CD8-positive, alpha-beta memory T cell (primary cell): ENCODE data around the gene SLC38A9. TPM values are rescaled to one million over a fixed set of nuclear protein-coding genes. Genes with fewer than 3 reads are reported as not detected.
A peak's percentile ranks its signal among the peaks of the same experiment; 100 is the strongest.

ENCODE experiments used
- CTCF ChIA-PET: fragments of 350-600 bp; sonication (Branson Sonifier 250); formaldehyde crosslinking; loops from one replicate; lab custom pipeline; 2021; ENCODE audit warnings: antibody characterized with exemption; lab: Charles Lee
- POLR2A ChIA-PET: fragments of 350-600 bp; sonication (Branson Sonifier 250); formaldehyde crosslinking; loops from one replicate; lab custom pipeline; 2021; ENCODE audit warnings: antibody characterized with exemption; lab: Charles Lee
- DNase-seq, 5 donors: peaks; one replicate each; pipeline versions ENCODE4 v3.0.0 to v3.0.0-alpha.2; 2020 to 2022; ENCODE audit warnings: mixed read lengths in 1 of 5
- H3K27ac ChIP-seq: one replicate; pipeline ENCODE4 v1.7.0; 2013; ENCODE audit warnings: low read depth, mild to moderate bottlenecking, low read length, moderate library complexity
- H3K27me3 ChIP-seq: 2 replicates; pipeline ENCODE4 v1.7.0; 2013; ENCODE audit warnings: low read length, mild to moderate bottlenecking; ENCODE audit not compliant: insufficient read depth, poor library complexity, severe bottlenecking
- H3K36me3 ChIP-seq: 2 replicates; pipeline ENCODE4 v1.7.0; 2013; ENCODE audit warnings: mild to moderate bottlenecking, low read length, moderate library complexity; ENCODE audit not compliant: insufficient read depth
- H3K4me1 ChIP-seq: 2 replicates; pipeline ENCODE4 v1.7.0; 2013; ENCODE audit warnings: mild to moderate bottlenecking, low read length, moderate library complexity; ENCODE audit not compliant: insufficient read depth
- H3K4me3 ChIP-seq: 2 replicates; pipeline ENCODE4 v1.7.0; 2013; ENCODE audit warnings: mild to moderate bottlenecking, low read length
- H3K9me3 ChIP-seq: 2 replicates; pipeline ENCODE4 v1.7.0; 2013; ENCODE audit warnings: mild to moderate bottlenecking, low read length
- H3K27ac Mint-ChIP-seq, 8 donors: one replicate each; pipeline ENCODE4 v1.8.0; 2020 to 2021; ENCODE audit warnings: mixed read lengths in 8 of 8, mild to moderate bottlenecking in 6 of 8, inconsistent platforms in 3 of 8, moderate library complexity in 3 of 8
- H3K27me3 Mint-ChIP-seq, 2 donors: one replicate each; pipeline ENCODE4 v1.8.0; 2020 to 2021; ENCODE audit warnings: mixed read lengths in 2 of 2, mild to moderate bottlenecking in 1 of 2, moderate library complexity in 1 of 2
- H3K36me3 Mint-ChIP-seq, 3 donors: one replicate each; pipeline ENCODE4 v1.8.0; 2020 to 2021; ENCODE audit warnings: mixed read lengths in 3 of 3, inconsistent platforms in 1 of 3, mild to moderate bottlenecking in 1 of 3
- H3K4me1 Mint-ChIP-seq, 3 donors: one replicate each; pipeline ENCODE4 v1.8.0; 2020 to 2021; ENCODE audit warnings: mixed read lengths in 3 of 3, inconsistent platforms in 1 of 3, mild to moderate bottlenecking in 1 of 3
- H3K4me3 Mint-ChIP-seq, 7 donors: one replicate each; pipeline ENCODE4 v1.8.0; 2020 to 2021; ENCODE audit warnings: mixed read lengths in 7 of 7, mild to moderate bottlenecking in 6 of 7, moderate library complexity in 4 of 7, inconsistent platforms in 2 of 7
- H3K9me3 Mint-ChIP-seq, 5 donors: one replicate each; pipeline ENCODE4 v1.8.0; 2020 to 2022; ENCODE audit warnings: mixed read lengths in 5 of 5, mild to moderate bottlenecking in 3 of 5, moderate library complexity in 2 of 5, inconsistent platforms in 1 of 5
- polyA plus RNA-seq: library from polyadenylated mRNA; unstranded; fragments of 300-500 nt; fragmentation: Illumina TruSeq; gene quantifications from one replicate; pipeline ENCODE4 v1.2.3, GENCODE V29; 2021
- total RNA-seq, 2 experiments: library from RNA; stranded (reverse); gene quantifications; one replicate each; pipeline ENCODE4 v1.2.3, GENCODE V29; 2021

Gene SLC38A9
- total and polyA plus RNA-seq, 3 experiments from 2014 or later, result 13.6 to 23.4 (median 21.3) TPM

DNA sequence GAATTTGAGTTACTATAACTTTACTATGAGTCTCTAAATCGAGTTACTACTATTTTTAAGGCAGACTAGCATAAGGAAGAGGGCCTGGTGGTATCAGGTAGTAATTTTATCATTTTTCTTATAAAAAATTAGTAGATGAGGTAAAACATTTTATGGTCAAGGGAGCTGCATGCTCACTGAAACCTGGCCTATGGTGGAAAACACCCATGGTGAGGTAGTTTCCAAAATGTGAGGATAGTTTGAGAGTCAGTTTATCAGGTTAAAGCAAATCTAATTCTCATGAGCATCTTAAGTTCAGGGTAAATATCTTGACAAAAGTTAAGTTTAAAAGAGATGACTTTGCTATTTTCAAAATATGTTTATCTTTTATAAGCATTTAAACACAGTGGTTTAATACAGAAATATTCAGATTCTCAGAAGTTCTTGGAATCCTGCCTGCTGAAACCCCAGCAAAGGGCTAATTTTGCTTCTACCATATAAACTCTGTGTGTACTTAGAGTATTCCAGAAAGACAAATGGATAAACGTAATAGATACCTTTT, 35.7 kb upstream of the SLC38A9 start:
- H3K9me3 Mint-ChIP-seq, result peaks cover 0 to 2% (median 0%) of the 10 kb centered on the region in 5 donors
- no peak overlapping the region for H3K27ac ChIP-seq

GRCh38 chr5:55742778-55743177, 30.7 kb upstream of the SLC38A9 start:
- Histone ChIP-seq H3K27me3 (no peaks in the 10 kb centered on the region), H3K4me3 (no peak overlapping the region), H3K36me3 (no peaks in the 10 kb centered on the region), H3K4me1 (no peaks in the 10 kb centered on the region), H3K9me3 (no peaks in the 10 kb centered on the region), H3K27ac (no peak overlapping the region)
- no peak overlapping the region for H3K27ac Mint-ChIP-seq
- peaks cover 0 to 2% (median 0%) of the 10 kb centered on the region in 5 donors for H3K9me3 Mint-ChIP-seq
- no peaks in the 10 kb centered on the region for H3K4me1 Mint-ChIP-seq
- no peak overlapping the region for H3K4me3 Mint-ChIP-seq
- H3K27me3 Mint-ChIP-seq, result peaks cover 9 to 18% of the 10 kb centered on the region in 2 donors
- CTCF ChIA-PET, result no interaction called here
- POLR2A ChIA-PET, result no interaction called here
- no peak for DNase-seq
- H3K36me3 Mint-ChIP-seq, result no peaks in the 10 kb centered on the region

More for the DNA sequence above, 35.7 kb upstream of the SLC38A9 start:
- Mint-ChIP-seq H3K4me3 (no peak overlapping the region), H3K27me3 (peaks cover 4 to 13% of the 10 kb centered on the region in 2 donors), H3K27ac (peak overlapping the region in 1 of 8 donors; percentile 43), H3K36me3 (no peaks in the 10 kb centered on the region), H3K4me1 (no peaks in the 10 kb centered on the region)
- Histone ChIP-seq H3K4me1 (no peaks in the 10 kb centered on the region), H3K9me3 (no peaks in the 10 kb centered on the region), H3K4me3 (no peak overlapping the region), H3K27me3 (no peaks in the 10 kb centered on the region), H3K36me3 (no peaks in the 10 kb centered on the region)
- POLR2A ChIA-PET, result no interaction called here
- no peak for DNase-seq
- CTCF ChIA-PET, result no interaction called here

DNA sequence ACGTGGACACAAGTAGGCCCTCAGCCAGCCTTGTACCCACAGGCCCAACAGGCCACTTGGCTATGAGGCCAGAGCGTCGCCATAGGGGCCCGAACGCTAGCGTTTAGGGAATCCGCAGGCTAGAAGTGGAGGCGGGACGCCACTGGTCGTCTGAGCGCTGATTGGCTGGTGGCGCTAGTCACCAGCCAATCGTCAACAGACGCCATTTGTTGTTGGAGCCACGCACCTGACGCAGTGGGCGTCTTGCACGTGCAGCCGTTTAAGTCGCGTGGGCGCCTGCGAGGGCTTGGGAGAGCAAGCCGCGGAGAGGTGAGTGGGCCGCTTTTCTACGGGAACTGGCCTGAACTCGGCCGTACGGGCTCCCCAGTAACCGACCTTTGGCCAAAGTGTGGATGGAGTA, 25.7 kb upstream of the SLC38A9 start, which contains the start of gene DDX4:
Gene DDX4, plus strand, starts transcription at position 269 of the 400 bp plus-strand sequence. CDS start 903 bp downstream, outside the sequence.
- no peaks in the 10 kb centered on the region for H3K9me3 Mint-ChIP-seq
- H3K27ac Mint-ChIP-seq, result no peak within 1 kb of the TSS
- no peaks in the 10 kb centered on the region for H3K27me3 ChIP-seq
- H3K27ac ChIP-seq, result no peak within 1 kb of the TSS
- CTCF ChIA-PET, result no interaction called here
- H3K27me3 Mint-ChIP-seq, result peaks cover 5 to 6% of the 10 kb centered on the region in 2 donors
- no peak within 1 kb of the TSS for H3K4me3 Mint-ChIP-seq
- DNase-seq, result no peak
- no peaks in the 10 kb centered on the region for H3K4me1 Mint-ChIP-seq
- no peaks in the 10 kb centered on the region for H3K36me3 Mint-ChIP-seq
- H3K4me1 ChIP-seq, result no peaks in the 10 kb centered on the region
- H3K4me3 ChIP-seq, result no peak within 1 kb of the TSS
- no peaks in the 10 kb centered on the region for H3K9me3 ChIP-seq
- no peaks in the 10 kb centered on the region for H3K36me3 ChIP-seq
- POLR2A ChIA-PET, result no interaction called here

- H3K4me1 Mint-ChIP-seq, result no peaks in the 10 kb centered on the region
- Histone ChIP-seq H3K9me3 (no peaks in the 10 kb centered on the region), H3K36me3 (no peaks in the 10 kb centered on the region), H3K27ac (no peak overlapping the region), H3K27me3 (no peaks in the 10 kb centered on the region), H3K4me3 (no peak overlapping the region), H3K4me1 (no peaks in the 10 kb centered on the region)
- ChIA-PET CTCF (no interaction called here), POLR2A (no interaction called here)
- H3K27me3 Mint-ChIP-seq, result peaks cover 0 to 1% of the 10 kb centered on the region in 2 donors
- no peaks in the 10 kb centered on the region for H3K9me3 Mint-ChIP-seq
- H3K27ac Mint-ChIP-seq, result no peak overlapping the region
- DNase-seq, result no peak
- H3K4me3 Mint-ChIP-seq, result no peak overlapping the region
- H3K36me3 Mint-ChIP-seq, result no peaks in the 10 kb centered on the region
Observed at GRCh38 chr5:55734658-55735057, 22.5 kb upstream of the SLC38A9 start.

DNA sequence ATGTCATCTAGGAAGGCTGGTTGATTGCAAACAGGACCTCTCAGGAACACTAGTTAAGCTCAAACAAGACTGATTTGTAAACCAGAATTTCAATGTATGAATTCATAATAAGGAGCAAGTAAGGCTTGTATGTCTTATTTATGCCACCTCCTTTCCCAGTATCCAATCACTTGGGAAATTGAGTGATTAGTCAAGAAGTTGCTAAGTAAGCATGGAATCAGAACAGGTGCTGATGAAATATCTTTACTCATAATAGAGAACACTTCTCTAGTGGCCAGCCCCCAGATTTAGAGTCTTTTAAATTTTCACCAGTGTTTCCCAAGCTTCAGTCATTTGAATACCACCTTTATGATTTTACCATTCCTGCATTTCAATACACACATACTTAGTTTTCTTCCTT, 20.5 kb upstream of the SLC38A9 start:
- Mint-ChIP-seq H3K27ac (no peak overlapping the region), H3K4me3 (no peak overlapping the region), H3K4me1 (no peaks in the 10 kb centered on the region), H3K27me3 (no peaks in the 10 kb centered on the region), H3K36me3 (no peaks in the 10 kb centered on the region), H3K9me3 (no peaks in the 10 kb centered on the region)
- H3K9me3 ChIP-seq, result no peaks in the 10 kb centered on the region
- H3K36me3 ChIP-seq, result no peaks in the 10 kb centered on the region
- POLR2A ChIA-PET, result no interaction called here
- CTCF ChIA-PET, result no interaction called here
- no peaks in the 10 kb centered on the region for H3K27me3 ChIP-seq
- H3K4me3 ChIP-seq, result no peak overlapping the region
- H3K27ac ChIP-seq, result no peak overlapping the region
- no peak for DNase-seq
- no peaks in the 10 kb centered on the region for H3K4me1 ChIP-seq

DNA sequence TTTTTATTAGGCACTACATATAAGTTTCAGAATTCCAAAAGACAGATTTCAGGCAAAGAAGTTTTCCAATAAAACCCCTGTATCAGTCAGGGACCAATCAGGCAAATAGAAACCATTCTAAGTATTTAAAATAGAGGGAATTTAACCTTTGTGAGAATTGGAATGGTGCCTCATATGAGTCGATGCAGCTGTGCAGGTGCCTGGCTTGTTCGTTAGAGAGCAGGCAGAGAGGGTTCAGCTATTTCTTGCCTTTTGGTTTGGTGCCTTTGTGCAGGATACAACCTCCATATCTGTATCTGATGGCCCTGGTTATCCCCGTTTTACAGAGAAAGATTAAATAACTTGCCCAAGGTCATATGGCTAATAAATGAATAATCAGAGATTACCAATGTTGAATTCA, 19.7 kb upstream of the SLC38A9 start:
- POLR2A ChIA-PET, result no interaction called here
- no peak overlapping the region for H3K27ac Mint-ChIP-seq

DNA sequence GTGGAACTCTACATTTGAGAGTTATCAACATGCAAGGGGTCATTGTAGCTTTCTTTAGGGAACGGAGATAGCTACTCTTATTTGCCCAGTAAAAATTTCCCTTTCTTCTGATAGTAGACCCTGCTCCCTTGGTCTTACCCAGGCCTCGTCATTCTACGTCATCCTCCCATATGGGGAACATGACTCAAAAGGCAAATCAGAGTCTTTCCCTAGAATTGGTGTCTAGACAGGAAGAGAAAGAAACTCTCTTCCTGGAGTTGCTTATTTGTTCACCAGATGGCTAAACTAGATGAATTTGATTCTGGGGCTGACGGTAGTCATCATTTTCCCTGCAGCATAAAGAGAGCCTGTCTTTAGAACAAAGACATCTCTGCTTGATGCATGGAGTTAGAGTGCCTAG, 12.2 kb upstream of the SLC38A9 start:
- no peaks in the 10 kb centered on the region for H3K36me3 Mint-ChIP-seq
- Histone ChIP-seq H3K27me3 (no peaks in the 10 kb centered on the region), H3K36me3 (no peaks in the 10 kb centered on the region), H3K4me1 (no peaks in the 10 kb centered on the region), H3K4me3 (no peak overlapping the region), H3K27ac (no peak overlapping the region), H3K9me3 (no peaks in the 10 kb centered on the region)
- H3K27me3 Mint-ChIP-seq, result peaks cover 3 to 5% of the 10 kb centered on the region in 2 donors
- H3K27ac Mint-ChIP-seq, result no peak overlapping the region
- no peaks in the 10 kb centered on the region for H3K9me3 Mint-ChIP-seq
- no peaks in the 10 kb centered on the region for H3K4me1 Mint-ChIP-seq
- CTCF ChIA-PET, result no interaction called here
- H3K4me3 Mint-ChIP-seq, result no peak overlapping the region
- DNase-seq, result no peak
- POLR2A ChIA-PET, result no interaction called here

More for the DNA sequence above, 19.7 kb upstream of the SLC38A9 start:
- H3K4me3 Mint-ChIP-seq, result no peak overlapping the region
- no peaks in the 10 kb centered on the region for H3K36me3 Mint-ChIP-seq
- no peaks in the 10 kb centered on the region for H3K9me3 Mint-ChIP-seq
- DNase-seq, result no peak
- H3K4me3 ChIP-seq, result no peak overlapping the region
- H3K9me3 ChIP-seq, result no peaks in the 10 kb centered on the region
- no peaks in the 10 kb centered on the region for H3K4me1 Mint-ChIP-seq
- no peaks in the 10 kb centered on the region for H3K27me3 Mint-ChIP-seq
- H3K4me1 ChIP-seq, result no peaks in the 10 kb centered on the region
- H3K27ac ChIP-seq, result no peak overlapping the region
- no peaks in the 10 kb centered on the region for H3K36me3 ChIP-seq
- CTCF ChIA-PET, result no interaction called here
- no peaks in the 10 kb centered on the region for H3K27me3 ChIP-seq

DNA sequence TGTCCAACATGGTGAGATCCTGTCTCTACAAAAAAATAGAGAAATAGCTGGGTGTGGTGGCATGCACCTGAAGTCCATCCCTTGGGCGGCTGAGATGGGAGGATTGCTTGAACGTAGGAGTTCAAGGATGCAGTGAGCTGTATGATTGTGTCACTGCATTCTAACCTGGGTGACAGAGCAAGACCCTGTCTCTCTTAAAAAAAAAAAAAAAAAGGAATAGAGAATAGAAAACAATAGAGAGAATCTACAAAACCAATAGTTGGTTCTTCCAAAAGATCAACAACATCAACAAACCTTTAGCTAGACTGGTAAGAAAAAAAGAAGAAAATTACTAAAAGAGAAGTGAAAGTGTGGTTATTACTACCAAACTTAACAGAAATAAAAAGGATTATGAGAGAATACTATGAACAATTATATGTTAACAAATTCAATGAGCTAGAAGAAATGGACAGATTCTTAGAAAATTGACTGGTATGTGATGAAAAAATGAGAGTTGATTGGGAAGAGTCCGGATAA, 8.1 kb upstream of the SLC38A9 start:
- H3K27ac ChIP-seq, result no peak overlapping the region
- no peaks in the 10 kb centered on the region for H3K27me3 ChIP-seq
- ChIA-PET CTCF (no interaction called here), POLR2A (interaction anchor here (0.6 kb wide), 1 partner anchor 1554 kb away, joined by 4 read pairs; no protein-coding TSS in a partner anchor)
- no peak overlapping the region for H3K27ac Mint-ChIP-seq
- H3K9me3 Mint-ChIP-seq, result peaks cover 0 to 11% (median 4%) of the 10 kb centered on the region in 5 donors
- H3K4me1 Mint-ChIP-seq, result no peaks in the 10 kb centered on the region
- no peak for DNase-seq
- H3K36me3 Mint-ChIP-seq, result peaks cover 0 to 10% (median 3%) of the 10 kb centered on the region in 3 donors
- H3K9me3 ChIP-seq, result no peaks in the 10 kb centered on the region
- H3K4me3 ChIP-seq, result no peak overlapping the region
- H3K4me3 Mint-ChIP-seq, result no peak overlapping the region
- H3K36me3 ChIP-seq, result no peaks in the 10 kb centered on the region
- H3K4me1 ChIP-seq, result no peaks in the 10 kb centered on the region
- peaks cover 3 to 8% of the 10 kb centered on the region in 2 donors for H3K27me3 Mint-ChIP-seq
